ENCODE data around the gene NCOA1.

GRCh38 chr2:24543252-24543651 lies 52.2 kb downstream of the NCOA1 start:
- TF ChIP-seq ATF3 (IDR thresholded peaks at IDR 0.05), result no peak
- TF ChIP-seq REST (IDR thresholded peaks at IDR 0.05), result no peak
- no peak for TF ChIP-seq CTCF (IDR thresholded peaks at IDR 0.05; ENCODE audit: low read depth, low read length, missing input control)
- no peak for TF ChIP-seq TAF1 (conservative IDR thresholded peaks at IDR 0.05)
- TF ChIP-seq GABPA (IDR thresholded peaks at IDR 0.05 in 1 of 2, conservative IDR thresholded peaks at IDR 0.05 in 1 of 2), result no peak
- TF ChIP-seq FOXA1 (IDR thresholded peaks at IDR 0.05), result no peak
- TF ChIP-seq SP1 (IDR thresholded peaks at IDR 0.05), result no peak
- TF ChIP-seq MAX (IDR thresholded peaks at IDR 0.05), result no peak
- TF ChIP-seq YY1 (IDR thresholded peaks at IDR 0.05), result no peak
- TF ChIP-seq ZBTB33 (IDR thresholded peaks at IDR 0.05), result no peak

Measured in liver (tissue), 3 donors.